ENCODE results near the gene RCBTB2. TPM values are rescaled to one million over a fixed set of nuclear protein-coding genes. Genes with fewer than 3 reads are reported as not detected.
A peak's percentile ranks its signal among the peaks of the same experiment; 100 is the strongest.

Gene RCBTB2
- total and polyA plus RNA-seq, 5 donors from 2014 or later = 21.8 to 32.5 (median 24.3) TPM

- no peak overlapping the region for H3K27ac ChIP-seq (ENCODE audit: insufficient read depth, low read length, poor library complexity, severe bottlenecking)
- H3K27ac Mint-ChIP-seq = no peak overlapping the region
- H3K36me3 Mint-ChIP-seq = no peaks in the 10 kb centered on the region
- DNase-seq (no peak), ATAC-seq (ENCODE audit: low read depth in 2 of 2) (no peak)
- peaks cover 4% of the 10 kb centered on the region for H3K4me1 ChIP-seq (ENCODE audit: control insufficient read depth, insufficient read depth, low read length, poor library complexity, severe bottlenecking)
- no peak overlapping the region for H3K4me3 Mint-ChIP-seq
- H3K36me3 ChIP-seq (ENCODE audit: control insufficient read depth, insufficient read depth, low read length) = no peaks in the 10 kb centered on the region
- H3K27me3 Mint-ChIP-seq = peaks cover 17% of the 10 kb centered on the region
- no peaks in the 10 kb centered on the region for H3K27me3 ChIP-seq (ENCODE audit: control insufficient read depth, insufficient read depth, low read length)
- H3K4me1 Mint-ChIP-seq = peaks cover 15 to 27% (median 23%) of the 10 kb centered on the region in 4 donors
- peaks cover 0 to 2% (median 0%) of the 10 kb centered on the region in 7 donors for H3K9me3 Mint-ChIP-seq
- no peaks in the 10 kb centered on the region for H3K9me3 ChIP-seq (ENCODE audit: control insufficient read depth in 2 of 2, low read length in 2 of 2)
- H3K4me3 ChIP-seq (ENCODE audit: low read depth, low read length) = no peak overlapping the region
Observed at GRCh38 chr13:48576448-48577010, 43.6 kb upstream of the RCBTB2 start.

GRCh38 chr13:48575031-48575430 is 42.2 kb upstream of the RCBTB2 start:
- no peak for ATAC-seq (ENCODE audit: low read depth in 2 of 2)
- H3K36me3 ChIP-seq (ENCODE audit: control insufficient read depth, insufficient read depth, low read length) = no peaks in the 10 kb centered on the region
- no peak for DNase-seq
- H3K4me1 ChIP-seq (ENCODE audit: control insufficient read depth, insufficient read depth, low read length, poor library complexity, severe bottlenecking) = peaks cover 8% of the 10 kb centered on the region
- no peaks in the 10 kb centered on the region for H3K9me3 ChIP-seq (ENCODE audit: control insufficient read depth in 2 of 2, low read length in 2 of 2)
- peaks cover 17% of the 10 kb centered on the region for H3K27me3 Mint-ChIP-seq
- H3K4me1 Mint-ChIP-seq = peaks cover 12 to 32% (median 21%) of the 10 kb centered on the region in 4 donors
- H3K4me3 Mint-ChIP-seq = no peak overlapping the region
- no peak overlapping the region for H3K27ac ChIP-seq (ENCODE audit: insufficient read depth, low read length, poor library complexity, severe bottlenecking)
- H3K36me3 Mint-ChIP-seq = no peaks in the 10 kb centered on the region
- no peak overlapping the region for H3K4me3 ChIP-seq (ENCODE audit: low read depth, low read length)
- H3K27ac Mint-ChIP-seq = no peak overlapping the region
- peaks cover 0 to 2% (median 0%) of the 10 kb centered on the region in 7 donors for H3K9me3 Mint-ChIP-seq
- H3K27me3 ChIP-seq (ENCODE audit: control insufficient read depth, insufficient read depth, low read length) = no peaks in the 10 kb centered on the region

- Mint-ChIP-seq H3K4me3 (no peak overlapping the region), H3K27me3 (peaks cover 18% of the 10 kb centered on the region), H3K9me3 (peaks cover 0 to 2% (median 0%) of the 10 kb centered on the region in 7 donors), H3K36me3 (no peaks in the 10 kb centered on the region), H3K4me1 (peaks cover 11 to 32% (median 21%) of the 10 kb centered on the region in 4 donors), H3K27ac (peak overlapping the region in 1 of 3 donors; percentile 72)
- Histone ChIP-seq H3K36me3 (ENCODE audit: control insufficient read depth, insufficient read depth, low read length) (no peaks in the 10 kb centered on the region), H3K4me3 (ENCODE audit: low read depth, low read length) (no peak overlapping the region), H3K27ac (ENCODE audit: insufficient read depth, low read length, poor library complexity, severe bottlenecking) (no peak overlapping the region), H3K27me3 (ENCODE audit: control insufficient read depth, insufficient read depth, low read length) (no peaks in the 10 kb centered on the region), H3K4me1 (ENCODE audit: control insufficient read depth, insufficient read depth, low read length, poor library complexity, severe bottlenecking) (peaks cover 8% of the 10 kb centered on the region), H3K9me3 (ENCODE audit: control insufficient read depth in 2 of 2, low read length in 2 of 2) (no peaks in the 10 kb centered on the region)
- no peak for DNase-seq
- no peak for ATAC-seq (ENCODE audit: low read depth in 2 of 2)
Observed at GRCh38 chr13:48574041-48574796, 41.3 kb upstream of the RCBTB2 start.

GRCh38 chr13:48573213-48574007 is 40.5 kb upstream of the RCBTB2 start:
- ATAC-seq (ENCODE audit: low read depth in 2 of 2) = no peak
- no peak overlapping the region for H3K27ac ChIP-seq (ENCODE audit: insufficient read depth, low read length, poor library complexity, severe bottlenecking)

DNA sequence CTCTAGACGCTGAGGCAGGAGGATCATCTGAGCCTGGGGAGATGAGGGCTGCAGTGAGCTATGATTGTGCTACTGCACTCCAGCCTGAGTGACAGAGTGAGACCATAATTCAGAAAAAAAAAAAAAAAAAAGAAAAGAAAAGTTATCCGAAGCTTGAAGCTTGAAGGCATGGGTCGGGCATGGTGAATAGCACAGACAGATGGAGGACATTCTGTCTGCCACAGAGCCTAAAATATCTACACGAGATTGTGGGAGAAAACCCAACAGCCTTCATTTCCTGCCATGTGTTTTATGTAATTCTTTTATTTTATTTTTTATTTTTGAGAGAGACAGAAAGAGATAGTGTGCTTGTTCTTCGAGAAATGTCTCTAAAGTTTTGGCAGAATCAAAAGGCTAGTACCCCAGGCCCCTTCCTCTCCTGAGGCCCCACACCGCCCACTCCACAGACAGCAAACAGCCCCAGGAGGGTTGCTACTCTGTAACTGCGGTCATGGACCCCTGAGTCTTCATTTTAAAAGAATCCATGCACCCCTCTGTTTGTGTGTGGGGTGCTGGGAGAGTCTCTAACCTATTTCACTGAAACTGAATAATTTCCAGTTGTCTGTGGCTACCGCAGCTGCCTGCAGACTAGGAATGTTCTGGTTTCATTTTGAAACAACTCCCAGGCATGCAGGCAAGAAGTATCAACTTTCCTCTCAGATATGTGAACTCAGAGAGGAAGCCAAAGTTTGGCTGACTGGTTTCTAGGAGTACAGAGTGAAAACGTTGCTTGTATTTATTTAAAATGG is 38.4 kb upstream of the RCBTB2 start:
- peaks cover 11 to 34% (median 23%) of the 10 kb centered on the region in 4 donors for H3K4me1 Mint-ChIP-seq
- Histone ChIP-seq H3K4me1 (ENCODE audit: control insufficient read depth, insufficient read depth, low read length, poor library complexity, severe bottlenecking) (peaks cover 8% of the 10 kb centered on the region), H3K36me3 (ENCODE audit: control insufficient read depth, insufficient read depth, low read length) (no peaks in the 10 kb centered on the region), H3K27ac (ENCODE audit: insufficient read depth, low read length, poor library complexity, severe bottlenecking) (no peak overlapping the region), H3K4me3 (ENCODE audit: low read depth, low read length) (peak overlapping the region; percentile 28), H3K27me3 (ENCODE audit: control insufficient read depth, insufficient read depth, low read length) (no peaks in the 10 kb centered on the region), H3K9me3 (ENCODE audit: control insufficient read depth in 2 of 2, low read length in 2 of 2) (no peaks in the 10 kb centered on the region)
- peak overlapping the region in 1 of 3 donors; percentile 43 for H3K27ac Mint-ChIP-seq
- no peak overlapping the region for H3K4me3 Mint-ChIP-seq
- peaks cover 14% of the 10 kb centered on the region for H3K27me3 Mint-ChIP-seq
- ATAC-seq (ENCODE audit: low read depth in 2 of 2) (no peak), DNase-seq (no peak)
- peaks cover 0 to 2% (median 0%) of the 10 kb centered on the region in 7 donors for H3K9me3 Mint-ChIP-seq
- H3K36me3 Mint-ChIP-seq = no peaks in the 10 kb centered on the region

More at GRCh38 chr13:48573213-48574007, 40.5 kb upstream of the RCBTB2 start:
- Mint-ChIP-seq H3K4me1 (peaks cover 11 to 34% (median 21%) of the 10 kb centered on the region in 4 donors), H3K27ac (peak overlapping the region in 1 of 3 donors; percentile 18), H3K36me3 (no peaks in the 10 kb centered on the region), H3K4me3 (no peak overlapping the region), H3K9me3 (peaks cover 0 to 2% (median 0%) of the 10 kb centered on the region in 7 donors), H3K27me3 (peaks cover 18% of the 10 kb centered on the region)
- no peak for DNase-seq
- H3K4me3 ChIP-seq (ENCODE audit: low read depth, low read length) = no peak overlapping the region
- no peaks in the 10 kb centered on the region for H3K9me3 ChIP-seq (ENCODE audit: control insufficient read depth in 2 of 2, low read length in 2 of 2)
- H3K27me3 ChIP-seq (ENCODE audit: control insufficient read depth, insufficient read depth, low read length) = no peaks in the 10 kb centered on the region
- no peaks in the 10 kb centered on the region for H3K36me3 ChIP-seq (ENCODE audit: control insufficient read depth, insufficient read depth, low read length)
- H3K4me1 ChIP-seq (ENCODE audit: control insufficient read depth, insufficient read depth, low read length, poor library complexity, severe bottlenecking) = peaks cover 8% of the 10 kb centered on the region

- Histone ChIP-seq H3K4me3 (ENCODE audit: low read depth, low read length) (no peak overlapping the region), H3K36me3 (ENCODE audit: control insufficient read depth, insufficient read depth, low read length) (no peaks in the 10 kb centered on the region), H3K27ac (ENCODE audit: insufficient read depth, low read length, poor library complexity, severe bottlenecking) (no peak overlapping the region), H3K4me1 (ENCODE audit: control insufficient read depth, insufficient read depth, low read length, poor library complexity, severe bottlenecking) (peaks cover 8% of the 10 kb centered on the region), H3K27me3 (ENCODE audit: control insufficient read depth, insufficient read depth, low read length) (no peaks in the 10 kb centered on the region), H3K9me3 (ENCODE audit: control insufficient read depth in 2 of 2, low read length in 2 of 2) (no peaks in the 10 kb centered on the region)
- H3K4me1 Mint-ChIP-seq = peaks cover 13 to 34% (median 22%) of the 10 kb centered on the region in 4 donors
- ATAC-seq (ENCODE audit: low read depth in 2 of 2) = no peak
- H3K36me3 Mint-ChIP-seq = no peaks in the 10 kb centered on the region
- peaks cover 0 to 2% (median 0%) of the 10 kb centered on the region in 7 donors for H3K9me3 Mint-ChIP-seq
- H3K27ac Mint-ChIP-seq = peak overlapping the region in 1 of 3 donors; percentile 43
- H3K27me3 Mint-ChIP-seq = peaks cover 14% of the 10 kb centered on the region
- DNase-seq = no peak
- H3K4me3 Mint-ChIP-seq = peak overlapping the region in 1 of 4 donors; percentile 1
Observed at GRCh38 chr13:48570216-48570828, 37.4 kb upstream of the RCBTB2 start.
